Mammary epithelial cell (primary cell): ENCODE measurements around the gene KCNQ1.

Experiments used
- CTCF ChIP-seq, 2 donors: IDR thresholded peaks in 1 of 2; conservative IDR thresholded peaks in 1 of 2; 2 replicates each; pipeline ENCODE4 v1.5.1; 2011 to 2012; ENCODE audit warnings: inconsistent platforms in 2 of 2, low read length in 2 of 2, mild to moderate bottlenecking in 2 of 2, control low read depth in 1 of 2, low read depth in 1 of 2; ENCODE audit not compliant: insufficient read depth in 1 of 2; ENCODE audit errors: extremely low read depth in 1 of 2
- EZH2 ChIP-seq: IDR thresholded peaks from 2 replicates; pipeline ENCODE4 v1.6.1; 2012; ENCODE audit warnings: low read length, inconsistent platforms, borderline replicate concordance

GRCh38 chr11:2662024-2662312 is 217.2 kb downstream of the KCNQ1 start:
- no peak for TF ChIP-seq CTCF (conservative IDR thresholded peaks at IDR 0.05 in 1 of 2, IDR thresholded peaks at IDR 0.05 in 1 of 2; ENCODE audit: extremely low read depth in 1 of 2, insufficient read depth in 1 of 2, low read depth in 1 of 2, low read length in 2 of 2)
- no peak for TF ChIP-seq EZH2
